HEK293 (cell line): ENCODE results near the gene GID8.

Experiments
- CTCF ChIA-PET: fragments of 350-600 bp; formaldehyde crosslinking; extraction: SDS; loops from one replicate; lab custom pipeline; 2021; ENCODE audit warnings: antibody characterized with exemption; lab: Yijun Ruan, JAX
- POLR2A ChIA-PET: fragments of 300-600 bp; formaldehyde crosslinking; extraction: SDS; loops from one replicate; lab custom pipeline; 2020; ENCODE audit warnings: antibody characterized with exemption, inconsistent platforms; lab: Yijun Ruan, JAX
- H3K27ac ChIP-seq: fragments of 200-500 bp; sonication (Bioruptor generic); 2 replicates; pipeline ENCODE4 v1.5.1; 2014; ENCODE audit warnings: low read depth, low read length, control low read depth, inconsistent platforms; ENCODE audit errors: extremely low read depth
- H3K36me3 ChIP-seq, 2 experiments: fragments of 200-500 bp in 1 of 2; sonication (Bioruptor generic) in 1 of 2; 1 replicate in 1 of 2; 2 replicates in 1 of 2; pipeline ENCODE4 v1.5.1; 2014 to 2017; ENCODE audit warnings: inconsistent platforms in 2 of 2, low read length in 2 of 2; ENCODE audit not compliant: control insufficient read depth in 2 of 2, insufficient read depth in 1 of 2
- H3K4me1 ChIP-seq: fragments of 200-500 bp; sonication (Bioruptor generic); 2 replicates; pipeline ENCODE4 v1.5.1; 2014; ENCODE audit warnings: mild to moderate bottlenecking, low read length, inconsistent platforms; ENCODE audit not compliant: control insufficient read depth, insufficient read depth
- H3K4me3 ChIP-seq: 2 replicates; pipeline ENCODE4 v1.5.1; 2011; ENCODE audit warnings: low read depth, mild to moderate bottlenecking, control low read depth, low read length, moderate library complexity
- H3K9me3 ChIP-seq: fragments of 200-500 bp; sonication (Bioruptor generic); 2 replicates; pipeline ENCODE4 v1.5.1; 2014; ENCODE audit warnings: low read depth, low read length, inconsistent platforms; ENCODE audit not compliant: control insufficient read depth, insufficient read depth
- BCL11A ChIP-seq: fragments of 450-650 bp; formaldehyde crosslinking; IDR thresholded peaks from 2 replicates; pipeline ENCODE4 v1.5.1; 2016; ENCODE audit warnings: low read depth, missing biosample characterization, missing genetic modification characterization
- CTCF ChIP-seq: fragments of 450-650 bp; formaldehyde crosslinking; IDR thresholded peaks from 2 replicates; pipeline ENCODE4 v1.5.1; 2016; ENCODE audit warnings: missing biosample characterization, missing genetic modification characterization
- GFI1B ChIP-seq: fragments of 450-650 bp; formaldehyde crosslinking; IDR thresholded peaks from 2 replicates; pipeline ENCODE4 v1.5.1; 2016; ENCODE audit warnings: missing biosample characterization, missing genetic modification characterization
- HOXA7 ChIP-seq: sonication (generic); formaldehyde crosslinking; IDR thresholded peaks from 2 replicates; pipeline ENCODE4 v1.8.1; 2022; ENCODE audit warnings: missing genetic modification reagents, borderline replicate concordance
- KLF1 ChIP-seq: fragments of 450-650 bp; formaldehyde crosslinking; IDR thresholded peaks from 2 replicates; pipeline ENCODE4 v1.5.1; 2016; ENCODE audit warnings: missing biosample characterization, missing genetic modification characterization
- PATZ1 ChIP-seq: fragments of 450-650 bp; formaldehyde crosslinking; IDR thresholded peaks from 2 replicates; pipeline ENCODE4 v1.5.1; 2016; ENCODE audit warnings: missing biosample characterization, missing genetic modification characterization
- RBAK ChIP-seq: fragments of 450-650 bp; formaldehyde crosslinking; IDR thresholded peaks from 2 replicates; pipeline ENCODE4 v1.5.1; 2016; ENCODE audit warnings: missing biosample characterization, missing genetic modification characterization
- REST ChIP-seq: fragments of 450-650 bp; formaldehyde crosslinking; IDR thresholded peaks from 2 replicates; pipeline ENCODE4 v1.5.1; 2016; ENCODE audit warnings: missing biosample characterization, missing genetic modification characterization
- SCRT1 ChIP-seq: fragments of 450-650 bp; formaldehyde crosslinking; IDR thresholded peaks from 2 replicates; pipeline ENCODE4 v1.5.1; 2016; ENCODE audit warnings: missing biosample characterization, missing genetic modification characterization, borderline replicate concordance
- ZFP3 ChIP-seq: fragments of 450-650 bp; formaldehyde crosslinking; IDR thresholded peaks from 2 replicates; pipeline ENCODE4 v1.5.1; 2016; ENCODE audit warnings: low read depth, missing biosample characterization, missing genetic modification characterization
- ZNF292 ChIP-seq: fragments of 450-650 bp; formaldehyde crosslinking; IDR thresholded peaks from 2 replicates; pipeline ENCODE4 v1.5.1; 2016; ENCODE audit warnings: low read depth, missing biosample characterization, missing genetic modification characterization, borderline replicate concordance
- ZNF311 ChIP-seq: fragments of 450-650 bp; formaldehyde crosslinking; IDR thresholded peaks from 2 replicates; pipeline ENCODE4 v1.5.1; 2017; ENCODE audit warnings: missing biosample characterization, missing genetic modification characterization, borderline replicate concordance
- ZNF362 ChIP-seq: fragments of 450-650 bp; formaldehyde crosslinking; IDR thresholded peaks from 2 replicates; pipeline ENCODE4 v1.5.1; 2016; ENCODE audit warnings: missing biosample characterization, missing genetic modification characterization
- ZNF394 ChIP-seq: fragments of 450-650 bp; formaldehyde crosslinking; IDR thresholded peaks from 2 replicates; pipeline ENCODE4 v1.5.1; 2016; ENCODE audit warnings: missing biosample characterization, missing genetic modification characterization, mild to moderate bottlenecking, moderate library complexity, borderline replicate concordance
- ZNF76 ChIP-seq: fragments of 450-650 bp; formaldehyde crosslinking; IDR thresholded peaks from 2 replicates; pipeline ENCODE4; 2016; ENCODE audit warnings: low read depth, missing biosample characterization, missing genetic modification characterization, borderline replicate concordance
- TF ChIP-seq, protein P1 (sequence below): fragments of 450-650 bp; formaldehyde crosslinking; conservative IDR thresholded peaks from 2 replicates; pipeline ENCODE4 v1.5.1; 2016; ENCODE audit warnings: low read depth, missing biosample characterization, missing genetic modification characterization
- TF ChIP-seq, protein P2 (sequence below): fragments of 450-650 bp; formaldehyde crosslinking; IDR thresholded peaks from 2 replicates; pipeline ENCODE4 v1.5.1; 2017; ENCODE audit warnings: missing biosample characterization, missing genetic modification characterization

GID8 gene

DNA sequence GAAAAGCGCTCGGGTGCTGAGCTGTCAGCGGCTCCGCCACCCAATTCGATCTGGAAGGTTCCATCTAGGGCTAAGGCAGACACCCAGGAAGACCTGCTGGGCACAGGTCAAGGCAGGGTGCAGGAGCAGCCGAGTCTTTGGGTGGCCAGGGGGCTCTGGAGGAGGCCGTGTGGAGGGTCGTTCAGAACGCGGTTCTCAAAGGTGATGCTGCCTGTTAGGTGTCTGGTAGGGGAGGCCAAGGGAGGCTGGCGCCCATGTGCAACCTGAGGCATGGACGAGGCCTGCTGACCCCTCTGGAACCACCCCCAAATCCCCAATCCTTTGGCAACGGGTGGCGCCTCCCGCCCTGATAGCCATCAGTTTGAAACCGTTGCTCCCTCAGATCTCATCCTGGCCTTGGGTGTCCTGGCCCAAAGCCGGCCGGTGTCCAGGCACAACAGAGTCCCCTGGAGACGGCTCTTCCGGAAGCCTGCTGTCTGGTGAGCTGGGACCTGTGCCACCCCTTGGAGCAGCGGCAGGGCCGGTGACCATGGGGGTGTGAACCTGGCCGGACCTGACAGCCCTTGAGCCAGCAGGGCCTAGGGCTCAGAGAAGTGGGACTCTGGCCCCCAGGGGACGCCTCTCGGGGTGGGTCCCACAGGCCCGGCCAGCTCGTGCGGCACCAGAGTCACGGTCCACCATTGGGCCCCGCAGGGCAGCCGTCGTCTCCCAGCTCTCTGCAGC is 25.1 kb downstream of the GID8 start:
- Histone ChIP-seq H3K36me3 (no peaks in the 10 kb centered on the region), H3K4me3 (no peak overlapping the region), H3K4me1 (no peaks in the 10 kb centered on the region)
- CTCF ChIA-PET, result no interaction called here
- TF ChIP-seq PATZ1 (tag by site-specific recombination), result no peak
- TF ChIP-seq HOXA7, result no peak
- no peak for TF ChIP-seq RBAK (tag by site-specific recombination)
- TF ChIP-seq, protein P1, sequence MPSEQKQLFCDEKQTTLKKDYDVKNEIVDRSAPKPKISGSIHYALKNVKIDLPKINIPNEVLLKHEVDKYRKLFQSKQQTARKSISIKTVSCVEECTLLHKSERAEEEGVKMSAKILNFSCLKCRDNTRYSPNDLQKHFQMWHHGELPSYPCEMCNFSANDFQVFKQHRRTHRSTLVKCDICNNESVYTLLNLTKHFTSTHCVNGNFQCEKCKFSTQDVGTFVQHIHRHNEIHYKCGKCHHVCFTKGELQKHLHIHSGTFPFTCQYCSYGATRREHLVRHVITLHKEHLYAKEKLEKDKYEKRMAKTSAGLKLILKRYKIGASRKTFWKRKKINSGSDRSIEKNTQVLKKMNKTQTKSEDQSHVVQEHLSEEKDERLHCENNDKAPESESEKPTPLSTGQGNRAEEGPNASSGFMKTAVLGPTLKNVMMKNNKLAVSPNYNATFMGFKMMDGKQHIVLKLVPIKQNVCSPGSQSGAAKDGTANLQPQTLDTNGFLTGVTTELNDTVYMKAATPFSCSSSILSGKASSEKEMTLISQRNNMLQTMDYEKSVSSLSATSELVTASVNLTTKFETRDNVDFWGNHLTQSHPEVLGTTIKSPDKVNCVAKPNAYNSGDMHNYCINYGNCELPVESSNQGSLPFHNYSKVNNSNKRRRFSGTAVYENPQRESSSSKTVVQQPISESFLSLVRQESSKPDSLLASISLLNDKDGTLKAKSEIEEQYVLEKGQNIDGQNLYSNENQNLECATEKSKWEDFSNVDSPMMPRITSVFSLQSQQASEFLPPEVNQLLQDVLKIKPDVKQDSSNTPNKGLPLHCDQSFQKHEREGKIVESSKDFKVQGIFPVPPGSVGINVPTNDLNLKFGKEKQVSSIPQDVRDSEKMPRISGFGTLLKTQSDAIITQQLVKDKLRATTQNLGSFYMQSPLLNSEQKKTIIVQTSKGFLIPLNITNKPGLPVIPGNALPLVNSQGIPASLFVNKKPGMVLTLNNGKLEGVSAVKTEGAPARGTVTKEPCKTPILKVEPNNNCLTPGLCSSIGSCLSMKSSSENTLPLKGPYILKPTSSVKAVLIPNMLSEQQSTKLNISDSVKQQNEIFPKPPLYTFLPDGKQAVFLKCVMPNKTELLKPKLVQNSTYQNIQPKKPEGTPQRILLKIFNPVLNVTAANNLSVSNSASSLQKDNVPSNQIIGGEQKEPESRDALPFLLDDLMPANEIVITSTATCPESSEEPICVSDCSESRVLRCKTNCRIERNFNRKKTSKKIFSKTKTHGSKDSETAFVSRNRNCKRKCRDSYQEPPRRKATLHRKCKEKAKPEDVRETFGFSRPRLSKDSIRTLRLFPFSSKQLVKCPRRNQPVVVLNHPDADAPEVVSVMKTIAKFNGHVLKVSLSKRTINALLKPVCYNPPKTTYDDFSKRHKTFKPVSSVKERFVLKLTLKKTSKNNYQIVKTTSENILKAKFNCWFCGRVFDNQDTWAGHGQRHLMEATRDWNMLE, result no peak
- no peak for TF ChIP-seq ZNF394
- TF ChIP-seq BCL11A (tag by site-specific recombination), result no peak
- no peak for TF ChIP-seq ZNF76
- no peak for TF ChIP-seq SCRT1
- TF ChIP-seq ZNF362 (tag by site-specific recombination), result no peak
- TF ChIP-seq GFI1B, result no peak
- TF ChIP-seq, protein P2, sequence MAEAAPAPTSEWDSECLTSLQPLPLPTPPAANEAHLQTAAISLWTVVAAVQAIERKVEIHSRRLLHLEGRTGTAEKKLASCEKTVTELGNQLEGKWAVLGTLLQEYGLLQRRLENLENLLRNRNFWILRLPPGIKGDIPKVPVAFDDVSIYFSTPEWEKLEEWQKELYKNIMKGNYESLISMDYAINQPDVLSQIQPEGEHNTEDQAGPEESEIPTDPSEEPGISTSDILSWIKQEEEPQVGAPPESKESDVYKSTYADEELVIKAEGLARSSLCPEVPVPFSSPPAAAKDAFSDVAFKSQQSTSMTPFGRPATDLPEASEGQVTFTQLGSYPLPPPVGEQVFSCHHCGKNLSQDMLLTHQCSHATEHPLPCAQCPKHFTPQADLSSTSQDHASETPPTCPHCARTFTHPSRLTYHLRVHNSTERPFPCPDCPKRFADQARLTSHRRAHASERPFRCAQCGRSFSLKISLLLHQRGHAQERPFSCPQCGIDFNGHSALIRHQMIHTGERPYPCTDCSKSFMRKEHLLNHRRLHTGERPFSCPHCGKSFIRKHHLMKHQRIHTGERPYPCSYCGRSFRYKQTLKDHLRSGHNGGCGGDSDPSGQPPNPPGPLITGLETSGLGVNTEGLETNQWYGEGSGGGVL, result no peak
- no peak for TF ChIP-seq KLF1 (tag by site-specific recombination)
- TF ChIP-seq, all 188 proteins: peak for 0
- H3K27ac ChIP-seq, result no peak overlapping the region
- POLR2A ChIA-PET, result no interaction called here
- no peaks in the 10 kb centered on the region for H3K9me3 ChIP-seq

- POLR2A ChIA-PET, result no interaction called here
- no peaks in the 10 kb centered on the region for H3K4me1 ChIP-seq
- CTCF ChIA-PET, result interaction anchor here (1.0 kb wide), 1 partner anchor 45 kb away, joined by 4 read pairs; no protein-coding TSS in a partner anchor
- no peak overlapping the region for H3K4me3 ChIP-seq
- H3K27ac ChIP-seq, result no peak overlapping the region
- no peaks in the 10 kb centered on the region for H3K9me3 ChIP-seq
- no peaks in the 10 kb centered on the region for H3K36me3 ChIP-seq
- TF ChIP-seq ZNF292 (tag by site-specific recombination) (no peak), REST (tag by site-specific recombination) (0 out of 2 replicates have a peak, but pooled peaks have one; percentile 31), CTCF (tag by site-specific recombination) (no peak), ZNF311 (tag by site-specific recombination) (no peak), ZFP3 (tag by site-specific recombination) (no peak)
Measured at GRCh38 chr20:62963614-62964397, 25.9 kb downstream of the GID8 start.
